Right ventricle myocardium inferior (tissue), 1 donor: ENCODE data around the gene TMEM181. TPM values are rescaled to one million over a fixed set of nuclear protein-coding genes. Genes with fewer than 3 reads are reported as not detected.
"Not testable (repeated sequence)": the region's sequence is repeated elsewhere in the genome, so short reads cannot be mapped to it uniquely, and the experiment has no call there.

Experiments used
- ATAC-seq: fragments of 200-7000 bp; cut with Tn5 transposase; one replicate; pipeline ENCODE4 v1.9.1; 2020; ENCODE audit warnings: mild to moderate bottlenecking, moderate library complexity
- DNase-seq: peaks from one replicate; pipeline ENCODE4 v3.0.0; 2021; ENCODE audit errors: missing footprints
- intact Hi-C: fragments of 100-400 bp; cut with DNase I; formaldehyde crosslinking; loops from one replicate; pipeline ENCODE4 v1.11.0; 2022
- long read RNA-seq: library from polyadenylated mRNA; unstranded; transcript quantifications from one replicate; pipeline ENCODE4 v2.0.0, GENCODE V29; 2021
- total RNA-seq: library from RNA; stranded (reverse); fragmentation: NEBNext Ultra II Directional; extraction: Animal tissue kit (Norgen Biotek cat#: 25700); gene quantifications from one replicate; pipeline ENCODE4 v1.2.1, GENCODE V29; 2021
- donor health status: DM: no; HTN: yes; CAD: no; lungs with severe emphysema.

Gene TMEM181
- total RNA-seq: 10.1 TPM
- long read RNA-seq, full-length matches to known transcripts: 1 of 16 reads
- long read RNA-seq, partial matches to known transcripts: 0 of 16 reads
- long read RNA-seq, other reads (novel, unspliced or antisense): 15 of 16 reads

- peak; percentile 94 for DNase-seq
- intact Hi-C loops: no loop called here
- ATAC-seq: peak; percentile 94
Observed at GRCh38 chr6:158559895-158560835, at the start of gene TMEM181. Gene TMEM181 (plus strand): TSS chr6:158560091. CDS start chr6:158560225, 134 bp downstream.

- ATAC-seq: no peak
- intact Hi-C loops: no loop called here
Observed at GRCh38 chr6:158512809-158513208, 47.1 kb upstream of the TMEM181 start.

GRCh38 chr6:158514176-158514575 is 45.7 kb upstream of the TMEM181 start:
- intact Hi-C loops: no loop called here
- DNase-seq (no peak), ATAC-seq (no peak)

More at GRCh38 chr6:158512809-158513208, 47.1 kb upstream of the TMEM181 start:
- no peak for DNase-seq

GRCh38 chr6:158514991-158515390 is 44.9 kb upstream of the TMEM181 start:
- intact Hi-C loops: loop anchor here (5.0 kb wide), 1 partner anchor 293 kb away; no protein-coding TSS in a partner anchor
- ATAC-seq: no peak

GRCh38 chr6:158516098-158516497 is 43.8 kb upstream of the TMEM181 start:
- DNase-seq: no peak
- intact Hi-C loops: loop anchor here (5.0 kb wide), 1 partner anchor 294 kb away; no protein-coding TSS in a partner anchor
- no peak for ATAC-seq

More at GRCh38 chr6:158514991-158515390, 44.9 kb upstream of the TMEM181 start:
- DNase-seq: no peak

- DNase-seq (no peak), ATAC-seq (no peak)
- intact Hi-C loops: loop anchor here (5.0 kb wide), 1 partner anchor 295 kb away; no protein-coding TSS in a partner anchor
Observed at GRCh38 chr6:158517038-158517437, 42.9 kb upstream of the TMEM181 start.

GRCh38 chr6:158517581-158517980 is 42.3 kb upstream of the TMEM181 start:
- ATAC-seq: no peak
- no peak for DNase-seq
- intact Hi-C loops: loop anchor here (5.0 kb wide), 1 partner anchor 295 kb away; no protein-coding TSS in a partner anchor

GRCh38 chr6:158518191-158519127 is 41.4 kb upstream of the TMEM181 start:
- DNase-seq: no peak
- intact Hi-C loops: loop anchor here (5.0 kb wide), 1 partner anchor 296 kb away; no protein-coding TSS in a partner anchor
- ATAC-seq: peak; percentile 65

GRCh38 chr6:158519300-158519699 is 40.6 kb upstream of the TMEM181 start:
- ATAC-seq (no peak), DNase-seq (no peak)
- intact Hi-C loops: loop anchor here (5.0 kb wide), 1 partner anchor 297 kb away; no protein-coding TSS in a partner anchor

GRCh38 chr6:158519761-158520160 is 40.1 kb upstream of the TMEM181 start:
- DNase-seq (no peak), ATAC-seq (no peak)
- intact Hi-C loops: loop anchor here (5.0 kb wide), 1 partner anchor 297 kb away; no protein-coding TSS in a partner anchor

GRCh38 chr6:158520975-158521374 is 38.9 kb upstream of the TMEM181 start:
- intact Hi-C loops, DNase-seq: not testable (repeated sequence)

GRCh38 chr6:158521759-158522158 is 38.1 kb upstream of the TMEM181 start:
- intact Hi-C loops: no loop called here
- no peak for ATAC-seq
- no peak for DNase-seq

More at GRCh38 chr6:158520975-158521374, 38.9 kb upstream of the TMEM181 start:
- ATAC-seq: not testable (repeated sequence)

- DNase-seq (no peak), ATAC-seq (no peak)
- intact Hi-C loops: no loop called here
Observed at GRCh38 chr6:158522616-158523015, 37.3 kb upstream of the TMEM181 start.

- ATAC-seq (no peak), DNase-seq (no peak)
- intact Hi-C loops: no loop called here
Observed at GRCh38 chr6:158524311-158524710, 35.6 kb upstream of the TMEM181 start.

- DNase-seq, ATAC-seq, intact Hi-C loops: not testable (repeated sequence)
Observed at GRCh38 chr6:158527858-158528257, 32.0 kb upstream of the TMEM181 start.

GRCh38 chr6:158528826-158529225 is 31.1 kb upstream of the TMEM181 start:
- intact Hi-C loops: no loop called here
- no peak for ATAC-seq
- no peak for DNase-seq

- intact Hi-C loops: no loop called here
- ATAC-seq: no peak
- no peak for DNase-seq
Observed at GRCh38 chr6:158529629-158530028, 30.3 kb upstream of the TMEM181 start.

GRCh38 chr6:158531566-158531965 is 28.3 kb upstream of the TMEM181 start:
- intact Hi-C loops: no loop called here
- no peak for DNase-seq
- no peak for ATAC-seq
